GM12891 (cell line): ENCODE results near the gene NPY4R2. TPM values are rescaled to one million over a fixed set of nuclear protein-coding genes. Genes with fewer than 3 reads are reported as not detected.
"Not testable (repeated sequence)": the region's sequence is repeated elsewhere in the genome, so short reads cannot be mapped to it uniquely, and the experiment has no call there.

Source experiments
- DNase-seq: peaks from one replicate; pipeline ENCODE4 v3.0.0; 2011; ENCODE audit warnings: low spot score; ENCODE audit not compliant: insufficient read length
- FAIRE-seq: peaks from 2 replicates; lab custom pipeline; 2011; peaks lifted over from hg19 to GRCh38; lab: Jason Lieb, UNC
- polyA plus RNA-seq: library from polyadenylated mRNA; unstranded; fragments of >200 nt; gene quantifications from one replicate; pipeline ENCODE4 v1.2.1, GENCODE V29; 2012; ENCODE audit warnings: low read depth, missing spikeins, inconsistent platforms; ENCODE audit not compliant: missing spikeins

The NPY4R2 gene, protein sequence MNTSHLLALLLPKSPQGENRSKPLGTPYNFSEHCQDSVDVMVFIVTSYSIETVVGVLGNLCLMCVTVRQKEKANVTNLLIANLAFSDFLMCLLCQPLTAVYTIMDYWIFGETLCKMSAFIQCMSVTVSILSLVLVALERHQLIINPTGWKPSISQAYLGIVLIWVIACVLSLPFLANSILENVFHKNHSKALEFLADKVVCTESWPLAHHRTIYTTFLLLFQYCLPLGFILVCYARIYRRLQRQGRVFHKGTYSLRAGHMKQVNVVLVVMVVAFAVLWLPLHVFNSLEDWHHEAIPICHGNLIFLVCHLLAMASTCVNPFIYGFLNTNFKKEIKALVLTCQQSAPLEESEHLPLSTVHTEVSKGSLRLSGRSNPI
- not detected for polyA plus RNA-seq

DNA sequence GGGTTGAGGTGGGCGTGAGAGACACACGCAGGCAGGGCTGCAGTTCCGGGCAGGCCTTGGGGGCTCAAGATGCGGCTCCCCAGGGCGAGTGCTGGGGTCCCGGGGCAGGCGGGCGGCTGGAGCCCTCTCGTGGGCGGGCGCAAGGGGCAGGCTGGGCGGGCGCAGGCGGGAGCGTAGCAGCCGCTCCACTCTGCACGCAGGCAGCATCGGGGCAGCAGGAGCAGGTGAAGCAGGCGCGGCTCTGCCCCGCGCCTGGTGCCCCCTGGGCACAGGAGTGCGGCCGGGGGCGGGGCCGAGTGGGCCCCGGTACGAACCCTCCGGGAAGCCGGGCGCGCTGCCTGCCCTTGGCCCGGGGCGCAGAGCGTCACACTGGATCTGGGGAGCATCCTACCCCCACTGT, at the start of gene NPY4R2:
Gene NPY4R2, plus strand, starts transcription at position 188 of the 400 bp plus-strand sequence. CDS start 3,326 bp downstream, outside the sequence.
- FAIRE-seq, result not testable (repeated sequence)

DNA sequence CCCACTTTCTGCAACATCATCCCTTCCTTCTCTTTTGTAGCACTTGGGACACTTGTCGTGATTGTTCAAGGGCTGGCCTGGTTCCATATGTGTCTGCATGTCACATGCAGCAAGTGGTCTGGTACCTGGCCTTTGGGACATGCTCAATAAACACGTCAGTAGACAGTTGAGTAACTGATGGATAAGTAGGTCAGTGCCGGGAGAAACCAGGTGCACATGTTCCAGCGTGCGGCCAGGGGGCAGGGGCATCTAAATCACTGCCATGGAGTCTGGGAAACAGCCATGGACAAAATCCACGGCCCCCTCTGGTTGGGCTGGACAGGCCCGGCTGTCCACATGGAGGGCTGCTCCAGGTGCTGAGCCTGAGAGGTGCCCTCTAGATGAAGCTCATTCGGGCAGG, 47.6 kb upstream of the NPY4R2 start:
- not testable (repeated sequence) for DNase-seq, FAIRE-seq

More for the DNA sequence above, at the start of gene NPY4R2:
- DNase-seq, result not testable (repeated sequence)

GRCh38 chr10:47871485-47872180, 46.8 kb upstream of the NPY4R2 start:
- not testable (repeated sequence) for DNase-seq, FAIRE-seq

DNA sequence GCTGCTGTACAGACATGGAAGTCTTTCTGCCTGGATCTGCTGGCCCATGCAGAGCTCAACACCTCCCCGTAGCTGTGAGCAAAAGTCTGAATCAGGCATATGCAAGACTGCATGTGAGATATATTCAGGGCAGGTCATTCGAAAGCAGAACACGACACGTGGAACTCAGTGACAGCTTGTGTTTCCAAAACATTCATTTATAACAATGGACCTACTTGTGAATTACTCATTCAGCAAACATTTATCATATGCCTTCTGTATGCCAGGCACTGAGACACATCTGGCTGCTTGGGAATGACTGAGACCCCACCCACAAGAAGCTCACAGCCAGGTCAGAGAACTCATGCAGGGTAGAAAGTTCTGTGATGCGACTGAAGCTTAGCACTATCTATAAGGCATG, 46.2 kb upstream of the NPY4R2 start:
- not testable (repeated sequence) for FAIRE-seq

DNA sequence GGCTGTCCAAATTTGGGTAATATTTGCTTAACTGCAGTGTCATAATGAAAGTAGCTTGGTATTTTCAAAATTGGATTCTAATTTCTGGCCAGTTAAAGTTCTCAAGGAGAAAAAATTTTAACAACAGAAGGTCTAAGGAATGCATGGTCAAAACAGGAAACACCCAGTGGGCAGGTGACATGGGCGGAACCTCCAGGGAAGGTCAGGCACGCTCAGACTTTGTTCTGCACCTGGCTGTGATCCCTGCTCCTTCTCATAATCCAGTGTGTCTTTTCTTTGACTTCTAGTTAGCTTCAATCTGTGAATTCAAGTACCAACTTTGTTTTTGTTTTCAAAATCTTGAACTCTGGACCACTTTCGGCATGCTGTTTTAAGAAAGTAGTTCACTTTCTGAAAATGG, 34.2 kb upstream of the NPY4R2 start:
- not testable (repeated sequence) for FAIRE-seq, DNase-seq

More for the DNA sequence above, 46.2 kb upstream of the NPY4R2 start:
- not testable (repeated sequence) for DNase-seq

DNA sequence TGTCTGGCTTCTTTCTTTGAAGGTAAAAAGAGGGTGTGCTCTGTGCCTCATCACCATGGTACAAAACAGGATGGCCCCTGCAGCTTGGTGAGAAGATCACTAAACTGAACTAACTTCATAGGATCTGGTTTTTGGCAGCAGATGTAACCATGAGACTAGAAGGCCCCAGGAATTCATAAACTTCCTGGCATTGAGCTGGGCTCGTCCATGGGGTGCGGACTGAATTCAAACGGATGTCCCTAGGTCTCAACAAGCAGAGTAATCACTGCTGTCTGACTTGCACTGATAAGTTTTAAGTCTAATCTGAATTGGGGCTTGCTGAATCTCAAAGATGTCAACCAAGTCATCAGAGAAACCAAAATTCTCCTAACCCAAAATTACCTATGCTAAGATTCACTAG, 33.5 kb upstream of the NPY4R2 start:
- not testable (repeated sequence) for FAIRE-seq, DNase-seq

GRCh38 chr10:47886356-47886755, 32.1 kb upstream of the NPY4R2 start:
- not testable (repeated sequence) for DNase-seq, FAIRE-seq

DNA sequence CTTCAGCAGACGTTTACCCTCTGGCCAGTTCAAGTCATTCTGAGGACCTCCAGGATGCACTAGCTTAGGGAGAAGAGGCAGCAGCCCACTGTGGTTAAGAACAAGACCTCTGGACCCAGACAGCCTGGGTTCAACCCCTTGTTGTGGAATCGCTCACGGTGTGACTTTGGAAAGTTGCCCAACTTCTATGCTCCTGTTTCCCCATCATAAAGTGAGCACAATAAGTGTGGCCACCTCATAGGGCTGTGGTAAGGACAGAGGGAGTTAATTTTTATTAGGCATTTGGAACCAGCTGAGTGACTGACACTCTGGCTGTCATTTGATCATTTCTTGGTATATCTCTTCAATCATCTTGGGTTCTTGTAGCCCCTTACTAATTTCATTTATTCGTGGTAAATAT, 31.6 kb upstream of the NPY4R2 start:
- FAIRE-seq, DNase-seq: not testable (repeated sequence)

DNA sequence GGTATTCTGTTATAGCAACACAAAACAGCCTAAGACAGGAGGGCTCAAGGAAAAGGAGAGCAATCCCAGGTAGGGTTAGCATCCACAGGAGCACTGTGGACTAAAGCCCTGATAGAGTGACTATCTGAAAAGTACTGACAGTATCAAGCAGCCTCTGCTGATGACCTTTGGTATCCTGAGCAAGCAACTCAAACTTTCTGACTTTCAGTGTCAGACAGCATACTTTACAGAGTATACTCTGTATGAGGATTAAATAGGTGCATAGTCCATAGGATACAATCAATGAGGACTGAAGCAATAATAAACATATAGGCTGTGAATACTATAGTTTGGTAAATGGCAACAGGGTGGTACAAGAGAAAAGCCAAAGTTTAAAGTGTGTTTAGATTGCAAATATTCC, 27.7 kb upstream of the NPY4R2 start:
- not testable (repeated sequence) for DNase-seq, FAIRE-seq

GRCh38 chr10:47892494-47893261, 25.8 kb upstream of the NPY4R2 start:
- not testable (repeated sequence) for DNase-seq, FAIRE-seq

GRCh38 chr10:47894571-47894970, 23.9 kb upstream of the NPY4R2 start:
- FAIRE-seq, DNase-seq: not testable (repeated sequence)

DNA sequence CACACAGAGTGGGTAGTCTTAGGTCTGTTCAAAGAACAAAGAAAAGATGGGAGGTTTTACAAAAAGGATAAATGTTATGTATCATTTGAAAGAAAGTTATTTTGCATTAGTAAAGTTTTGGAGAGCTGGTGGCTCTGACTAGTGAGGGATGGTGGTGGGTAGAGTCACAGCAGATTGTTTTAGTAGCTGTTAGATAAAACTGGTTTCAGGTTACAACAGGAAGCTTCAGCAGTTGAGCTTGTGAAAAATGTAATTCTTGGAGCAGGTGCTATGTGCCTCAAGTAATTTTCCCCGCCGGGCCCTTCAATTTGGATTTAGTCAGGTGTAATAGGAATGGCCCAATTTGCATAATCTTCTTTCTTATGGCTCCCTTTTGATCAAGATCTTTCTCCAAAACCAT, 20.6 kb upstream of the NPY4R2 start:
- not testable (repeated sequence) for DNase-seq, FAIRE-seq

DNA sequence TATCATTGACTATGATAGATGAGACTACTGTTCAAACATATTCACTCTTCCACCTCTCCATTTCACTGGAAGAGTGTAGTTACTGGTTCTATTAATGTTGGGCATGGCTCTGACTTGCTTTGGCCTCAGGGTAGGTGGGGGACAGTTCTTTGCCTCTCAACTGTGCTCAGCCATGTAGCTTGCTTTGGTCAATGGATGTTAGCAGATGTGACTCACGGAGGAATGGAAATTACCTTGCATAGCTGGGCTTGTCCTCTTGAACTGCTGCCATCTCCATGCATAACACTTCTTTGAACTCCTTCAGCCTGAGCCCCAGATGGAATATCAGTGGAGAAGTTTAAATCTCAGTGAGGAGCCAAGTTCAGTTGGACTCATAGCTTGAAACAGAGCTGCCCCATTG, 9.1 kb upstream of the NPY4R2 start:
- DNase-seq, FAIRE-seq: not testable (repeated sequence)

GRCh38 chr10:47910486-47910885, 8.0 kb upstream of the NPY4R2 start:
- DNase-seq, FAIRE-seq: not testable (repeated sequence)

- FAIRE-seq, DNase-seq: not testable (repeated sequence)
Observed at GRCh38 chr10:47914052-47914451, 4.4 kb upstream of the NPY4R2 start.

GRCh38 chr10:47915849-47916548, 2.5 kb upstream of the NPY4R2 start:
- not testable (repeated sequence) for DNase-seq, FAIRE-seq

- not testable (repeated sequence) for FAIRE-seq, DNase-seq
Observed at GRCh38 chr10:47920610-47921009, 2.1 kb downstream of the NPY4R2 start.

DNA sequence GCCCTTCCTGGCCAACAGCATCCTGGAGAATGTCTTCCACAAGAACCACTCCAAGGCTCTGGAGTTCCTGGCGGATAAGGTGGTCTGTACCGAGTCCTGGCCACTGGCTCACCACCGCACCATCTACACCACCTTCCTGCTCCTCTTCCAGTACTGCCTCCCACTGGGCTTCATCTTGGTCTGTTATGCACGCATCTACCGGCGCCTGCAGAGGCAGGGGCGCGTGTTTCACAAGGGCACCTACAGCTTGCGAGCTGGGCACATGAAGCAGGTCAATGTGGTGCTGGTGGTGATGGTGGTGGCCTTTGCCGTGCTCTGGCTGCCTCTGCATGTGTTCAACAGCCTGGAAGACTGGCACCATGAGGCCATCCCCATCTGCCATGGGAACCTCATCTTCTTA, 4.0 kb downstream of the NPY4R2 start:
- not testable (repeated sequence) for FAIRE-seq, DNase-seq

- not testable (repeated sequence) for DNase-seq, FAIRE-seq
Observed at GRCh38 chr10:47924628-47925027, 6.2 kb downstream of the NPY4R2 start.
